Measurements from ENCODE around the gene IQCB1. TPM values are rescaled to one million over a fixed set of nuclear protein-coding genes. Genes with fewer than 3 reads are reported as not detected.
"Not testable (repeated sequence)": the region's sequence is repeated elsewhere in the genome, so short reads cannot be mapped to it uniquely, and the experiment has no call there.

Gene IQCB1
- total RNA-seq, 1 experiment from 2014 or later: 20.1 TPM

GRCh38 chr3:121786485-121786884 lies 48.4 kb downstream of the IQCB1 start:
- H3K4me3 ChIP-seq (ENCODE audit: low read depth in 2 of 2, low read length in 2 of 2): no peak overlapping the region
- BruUV-seq (replicated peaks): no TSS peak
- CTCF ChIA-PET: no interaction called here
- no peak overlapping the region for H3K27ac ChIP-seq (ENCODE audit: low read length)
- no peaks in the 10 kb centered on the region for H3K27me3 ChIP-seq (ENCODE audit: control insufficient read depth, insufficient read depth, low read length)
- no peaks in the 10 kb centered on the region for H3K9me3 ChIP-seq (ENCODE audit: control insufficient read depth, insufficient read depth, low read depth, low read length)
- H3K4me1 ChIP-seq (ENCODE audit: control insufficient read depth, insufficient read depth, low read length): no peaks in the 10 kb centered on the region
- POLR2A ChIA-PET: interaction anchor here (0.7 kb wide), 1 partner anchor 62 kb away, joined by 3 read pairs; no protein-coding TSS in a partner anchor
- peaks cover 34% of the 10 kb centered on the region for H3K36me3 ChIP-seq (ENCODE audit: control insufficient read depth, insufficient read depth, low read length)
- TF ChIP-seq TCF7L2 (IDR thresholded peaks at IDR 0.05; ENCODE audit: low read depth, low read length): no peak
- no peak for TF ChIP-seq CTCF (IDR thresholded peaks at IDR 0.05)
- TF ChIP-seq, protein P1, sequence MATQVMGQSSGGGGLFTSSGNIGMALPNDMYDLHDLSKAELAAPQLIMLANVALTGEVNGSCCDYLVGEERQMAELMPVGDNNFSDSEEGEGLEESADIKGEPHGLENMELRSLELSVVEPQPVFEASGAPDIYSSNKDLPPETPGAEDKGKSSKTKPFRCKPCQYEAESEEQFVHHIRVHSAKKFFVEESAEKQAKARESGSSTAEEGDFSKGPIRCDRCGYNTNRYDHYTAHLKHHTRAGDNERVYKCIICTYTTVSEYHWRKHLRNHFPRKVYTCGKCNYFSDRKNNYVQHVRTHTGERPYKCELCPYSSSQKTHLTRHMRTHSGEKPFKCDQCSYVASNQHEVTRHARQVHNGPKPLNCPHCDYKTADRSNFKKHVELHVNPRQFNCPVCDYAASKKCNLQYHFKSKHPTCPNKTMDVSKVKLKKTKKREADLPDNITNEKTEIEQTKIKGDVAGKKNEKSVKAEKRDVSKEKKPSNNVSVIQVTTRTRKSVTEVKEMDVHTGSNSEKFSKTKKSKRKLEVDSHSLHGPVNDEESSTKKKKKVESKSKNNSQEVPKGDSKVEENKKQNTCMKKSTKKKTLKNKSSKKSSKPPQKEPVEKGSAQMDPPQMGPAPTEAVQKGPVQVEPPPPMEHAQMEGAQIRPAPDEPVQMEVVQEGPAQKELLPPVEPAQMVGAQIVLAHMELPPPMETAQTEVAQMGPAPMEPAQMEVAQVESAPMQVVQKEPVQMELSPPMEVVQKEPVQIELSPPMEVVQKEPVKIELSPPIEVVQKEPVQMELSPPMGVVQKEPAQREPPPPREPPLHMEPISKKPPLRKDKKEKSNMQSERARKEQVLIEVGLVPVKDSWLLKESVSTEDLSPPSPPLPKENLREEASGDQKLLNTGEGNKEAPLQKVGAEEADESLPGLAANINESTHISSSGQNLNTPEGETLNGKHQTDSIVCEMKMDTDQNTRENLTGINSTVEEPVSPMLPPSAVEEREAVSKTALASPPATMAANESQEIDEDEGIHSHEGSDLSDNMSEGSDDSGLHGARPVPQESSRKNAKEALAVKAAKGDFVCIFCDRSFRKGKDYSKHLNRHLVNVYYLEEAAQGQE (IDR thresholded peaks at IDR 0.05; ENCODE audit: insufficient read depth in 1 of 2, low read depth in 2 of 2, low read length in 1 of 2): no peak
- no peak for TF ChIP-seq SIN3A (IDR thresholded peaks at IDR 0.05; ENCODE audit: borderline replicate concordance, insufficient read depth, low read depth, low read length)
- no peak for TF ChIP-seq POLR2AphosphoS5 (IDR thresholded peaks at IDR 0.05; ENCODE audit: low read depth, low read length)
- DNase-seq (ENCODE audit: low read depth, low spot score) (no peak), ATAC-seq (no peak)
- in situ Hi-C loops (cut with HindIII; ENCODE audit: low pct_unique_long_range_greater_than_20kb, low sequenced_read_pairs): no loop called here
- intact Hi-C loops (cut with micrococcal nuclease; ENCODE audit: unreplicated experiment): no loop called here

- peaks cover 21% of the 10 kb centered on the region for H3K36me3 ChIP-seq (ENCODE audit: control insufficient read depth, insufficient read depth, low read length)
- CTCF ChIA-PET; POLR2A ChIA-PET; H3K27ac ChIP-seq (ENCODE audit: low read length); BruUV-seq (replicated peaks); in situ Hi-C loops (cut with HindIII; ENCODE audit: low pct_unique_long_range_greater_than_20kb, low sequenced_read_pairs); H3K9me3 ChIP-seq (ENCODE audit: control insufficient read depth, insufficient read depth, low read depth, low read length); ATAC-seq; intact Hi-C loops (cut with micrococcal nuclease; ENCODE audit: unreplicated experiment); DNase-seq (ENCODE audit: low read depth, low spot score); H3K4me1 ChIP-seq (ENCODE audit: control insufficient read depth, insufficient read depth, low read length); H3K27me3 ChIP-seq (ENCODE audit: control insufficient read depth, insufficient read depth, low read length); H3K4me3 ChIP-seq (ENCODE audit: low read depth in 2 of 2, low read length in 2 of 2): not testable (repeated sequence)
Observed at GRCh38 chr3:121782784-121783183, 52.1 kb downstream of the IQCB1 start.

DNA sequence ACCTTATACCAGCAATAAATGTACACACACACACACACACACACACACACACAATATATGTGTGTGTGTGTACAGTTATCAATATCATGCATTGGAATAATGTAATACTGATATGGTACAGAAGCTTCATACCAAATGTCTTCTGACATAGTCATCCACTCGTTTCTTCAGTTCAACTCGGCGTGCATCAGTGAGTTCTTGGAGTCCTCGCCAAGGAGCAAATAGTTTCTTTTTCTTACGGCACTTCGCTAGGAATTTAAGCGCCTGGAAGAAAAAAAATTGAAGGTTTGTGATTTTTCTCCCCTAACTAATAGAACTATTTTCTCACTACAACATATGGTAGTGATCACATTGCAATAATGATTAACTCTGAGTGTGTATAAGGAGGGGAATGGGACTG lies 53.2 kb downstream of the IQCB1 start:
- Histone ChIP-seq H3K4me3 (ENCODE audit: low read depth in 2 of 2, low read length in 2 of 2) (no peak overlapping the region), H3K36me3 (ENCODE audit: control insufficient read depth, insufficient read depth, low read length) (peaks cover 20% of the 10 kb centered on the region), H3K4me1 (ENCODE audit: control insufficient read depth, insufficient read depth, low read length) (no peaks in the 10 kb centered on the region), H3K27ac (ENCODE audit: low read length) (no peak overlapping the region), H3K9me3 (ENCODE audit: control insufficient read depth, insufficient read depth, low read depth, low read length) (no peaks in the 10 kb centered on the region), H3K27me3 (ENCODE audit: control insufficient read depth, insufficient read depth, low read length) (no peaks in the 10 kb centered on the region)
- ChIA-PET POLR2A (interaction anchor here (0.7 kb wide), 1 partner anchor 31 kb away, joined by 3 read pairs; no protein-coding TSS in a partner anchor), CTCF (no interaction called here)
- DNase-seq (ENCODE audit: low read depth, low spot score) (no peak), ATAC-seq (no peak)
- intact Hi-C loops (cut with micrococcal nuclease; ENCODE audit: unreplicated experiment): no loop called here
- in situ Hi-C loops (cut with HindIII; ENCODE audit: low pct_unique_long_range_greater_than_20kb, low sequenced_read_pairs): no loop called here
- BruUV-seq (replicated peaks): no TSS peak
- no peak for TF ChIP-seq SIN3A (IDR thresholded peaks at IDR 0.05; ENCODE audit: borderline replicate concordance, insufficient read depth, low read depth, low read length)
- no peak for TF ChIP-seq POLR2AphosphoS5 (IDR thresholded peaks at IDR 0.05; ENCODE audit: low read depth, low read length)
- TF ChIP-seq CTCF (IDR thresholded peaks at IDR 0.05): no peak
- TF ChIP-seq TCF7L2 (IDR thresholded peaks at IDR 0.05; ENCODE audit: low read depth, low read length): no peak
- TF ChIP-seq, protein P1 (IDR thresholded peaks at IDR 0.05; ENCODE audit: insufficient read depth in 1 of 2, low read depth in 2 of 2, low read length in 1 of 2): no peak

DNA sequence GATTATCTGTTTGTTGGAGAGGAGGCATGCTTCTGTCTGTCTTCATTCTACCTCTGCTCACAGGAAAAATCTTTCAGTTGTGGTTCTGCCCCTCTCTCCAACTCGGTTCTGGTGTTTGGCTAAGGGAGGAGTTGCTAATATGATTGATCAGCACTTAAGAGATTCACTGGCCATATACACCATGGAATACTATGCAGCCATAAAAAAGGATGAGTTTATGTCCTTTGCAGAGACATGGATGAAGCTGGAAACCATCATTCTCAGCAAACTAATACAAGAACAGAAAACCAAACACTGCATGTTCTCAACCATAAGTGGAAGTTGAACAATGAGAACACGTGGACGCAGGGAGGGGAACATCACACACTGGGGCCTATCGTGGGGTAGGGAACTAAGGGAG lies 59.8 kb downstream of the IQCB1 start:
- intact Hi-C loops (cut with micrococcal nuclease; ENCODE audit: unreplicated experiment); H3K4me3 ChIP-seq (ENCODE audit: low read depth in 2 of 2, low read length in 2 of 2); H3K9me3 ChIP-seq (ENCODE audit: control insufficient read depth, insufficient read depth, low read depth, low read length); POLR2A ChIA-PET; in situ Hi-C loops (cut with HindIII; ENCODE audit: low pct_unique_long_range_greater_than_20kb, low sequenced_read_pairs); DNase-seq (ENCODE audit: low read depth, low spot score); BruUV-seq (replicated peaks); H3K27me3 ChIP-seq (ENCODE audit: control insufficient read depth, insufficient read depth, low read length); CTCF ChIA-PET; ATAC-seq; H3K36me3 ChIP-seq (ENCODE audit: control insufficient read depth, insufficient read depth, low read length); H3K27ac ChIP-seq (ENCODE audit: low read length); H3K4me1 ChIP-seq (ENCODE audit: control insufficient read depth, insufficient read depth, low read length): not testable (repeated sequence)
